ENCODE data around the gene ELMOD3.
"Not testable (repeated sequence)": the region's sequence is repeated elsewhere in the genome, so short reads cannot be mapped to it uniquely, and the experiment has no call there.

Gene ELMOD3

GRCh38 chr2:85376291-85377065, 21.9 kb downstream of the ELMOD3 start:
- no peak for DNase-seq (ENCODE audit: low read depth in 2 of 2)

- no peak for DNase-seq (ENCODE audit: low read depth in 2 of 2)
Measured at GRCh38 chr2:85377083-85377482, 22.5 kb downstream of the ELMOD3 start.

- no peak for DNase-seq (ENCODE audit: low read depth in 2 of 2)
Measured at GRCh38 chr2:85378257-85378656, 23.7 kb downstream of the ELMOD3 start.

GRCh38 chr2:85380048-85380447, 25.5 kb downstream of the ELMOD3 start:
- no peak for DNase-seq (ENCODE audit: low read depth in 2 of 2)

GRCh38 chr2:85383151-85383550, 28.6 kb downstream of the ELMOD3 start:
- DNase-seq (ENCODE audit: low read depth in 2 of 2): not testable (repeated sequence)

- DNase-seq (ENCODE audit: low read depth in 2 of 2): no peak
Measured at GRCh38 chr2:85383850-85384249, 29.3 kb downstream of the ELMOD3 start.

- DNase-seq (ENCODE audit: low read depth in 2 of 2): no peak
Measured at GRCh38 chr2:85385746-85386145, 31.2 kb downstream of the ELMOD3 start.

GRCh38 chr2:85387754-85388153, 33.2 kb downstream of the ELMOD3 start:
- DNase-seq (ENCODE audit: low read depth in 2 of 2): no peak

- no peak for DNase-seq (ENCODE audit: low read depth in 2 of 2)
Measured at GRCh38 chr2:85388878-85389538, 34.4 kb downstream of the ELMOD3 start.

GRCh38 chr2:85390941-85391669, 36.5 kb downstream of the ELMOD3 start:
- DNase-seq (ENCODE audit: low read depth in 2 of 2): peak; percentile 50 to 71

- DNase-seq (ENCODE audit: low read depth in 2 of 2): no peak
Measured at GRCh38 chr2:85393836-85394235, 39.3 kb downstream of the ELMOD3 start.

GRCh38 chr2:85394261-85394681, 39.7 kb downstream of the ELMOD3 start:
- DNase-seq (ENCODE audit: low read depth in 2 of 2): no peak

- no peak for DNase-seq (ENCODE audit: low read depth in 2 of 2)
Measured at GRCh38 chr2:85394976-85395375, 40.4 kb downstream of the ELMOD3 start.

GRCh38 chr2:85395912-85396475, 41.4 kb downstream of the ELMOD3 start:
- no peak for DNase-seq (ENCODE audit: low read depth in 2 of 2)

GRCh38 chr2:85396531-85397470, 42.2 kb downstream of the ELMOD3 start:
- no peak for DNase-seq (ENCODE audit: low read depth in 2 of 2)

GRCh38 chr2:85397925-85398331, 43.4 kb downstream of the ELMOD3 start:
- DNase-seq (ENCODE audit: low read depth in 2 of 2): no peak

GRCh38 chr2:85398426-85399182, 44.0 kb downstream of the ELMOD3 start:
- no peak for DNase-seq (ENCODE audit: low read depth in 2 of 2)

- DNase-seq (ENCODE audit: low read depth in 2 of 2): no peak
Measured at GRCh38 chr2:85399183-85399455, 44.5 kb downstream of the ELMOD3 start.

GRCh38 chr2:85400023-85400422, 45.5 kb downstream of the ELMOD3 start:
- no peak for DNase-seq (ENCODE audit: low read depth in 2 of 2)

- DNase-seq (ENCODE audit: low read depth in 2 of 2): no peak
Measured at GRCh38 chr2:85400541-85401463, 46.2 kb downstream of the ELMOD3 start.

All from stimulated activated CD4-positive, alpha-beta T cell treated with anti-CD3 and anti-CD28 coated beads, Interleukin-4, amount 100 ng/mL, for 48 hours (primary cell).